ENCODE data around the gene EPHA3.

Gene EPHA3

DNA sequence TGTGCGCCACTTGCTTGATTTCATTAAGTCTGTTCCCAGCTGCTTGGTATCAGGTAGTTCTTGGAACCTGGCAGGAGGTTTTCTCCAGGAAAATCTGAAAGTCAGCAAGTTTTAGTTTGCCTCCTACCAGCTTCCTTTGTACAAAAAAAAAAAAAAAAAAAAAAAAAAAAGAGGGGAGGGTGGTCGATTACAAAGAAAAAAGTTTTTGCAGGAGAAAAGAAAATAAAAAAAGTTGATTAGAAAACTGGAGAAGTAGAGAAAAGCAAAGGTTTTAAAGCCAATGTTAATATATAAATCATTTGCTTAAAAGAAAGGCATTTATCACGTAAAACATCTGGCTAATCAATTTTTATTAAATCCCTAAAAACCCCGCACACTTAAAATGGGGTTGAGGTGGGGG is 5.9 kb downstream of the EPHA3 start:
- H3K4me3 ChIP-seq (ENCODE audit: low read length, poor library complexity, severe bottlenecking): no peak overlapping the region
- TF ChIP-seq, protein P1, sequence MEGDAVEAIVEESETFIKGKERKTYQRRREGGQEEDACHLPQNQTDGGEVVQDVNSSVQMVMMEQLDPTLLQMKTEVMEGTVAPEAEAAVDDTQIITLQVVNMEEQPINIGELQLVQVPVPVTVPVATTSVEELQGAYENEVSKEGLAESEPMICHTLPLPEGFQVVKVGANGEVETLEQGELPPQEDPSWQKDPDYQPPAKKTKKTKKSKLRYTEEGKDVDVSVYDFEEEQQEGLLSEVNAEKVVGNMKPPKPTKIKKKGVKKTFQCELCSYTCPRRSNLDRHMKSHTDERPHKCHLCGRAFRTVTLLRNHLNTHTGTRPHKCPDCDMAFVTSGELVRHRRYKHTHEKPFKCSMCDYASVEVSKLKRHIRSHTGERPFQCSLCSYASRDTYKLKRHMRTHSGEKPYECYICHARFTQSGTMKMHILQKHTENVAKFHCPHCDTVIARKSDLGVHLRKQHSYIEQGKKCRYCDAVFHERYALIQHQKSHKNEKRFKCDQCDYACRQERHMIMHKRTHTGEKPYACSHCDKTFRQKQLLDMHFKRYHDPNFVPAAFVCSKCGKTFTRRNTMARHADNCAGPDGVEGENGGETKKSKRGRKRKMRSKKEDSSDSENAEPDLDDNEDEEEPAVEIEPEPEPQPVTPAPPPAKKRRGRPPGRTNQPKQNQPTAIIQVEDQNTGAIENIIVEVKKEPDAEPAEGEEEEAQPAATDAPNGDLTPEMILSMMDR (conservative IDR thresholded peaks at IDR 0.05; ENCODE audit: low read length): no peak
- TF ChIP-seq EZH2phosphoT487 (IDR thresholded peaks at IDR 0.05; ENCODE audit: borderline replicate concordance): no peak
- no peaks in the 10 kb centered on the region for H3K36me3 ChIP-seq (ENCODE audit: insufficient read depth, low read length)
- H3K9ac ChIP-seq (ENCODE audit: low read depth, low read length, poor library complexity, severe bottlenecking): no peak overlapping the region
- H3K79me2 ChIP-seq (ENCODE audit: insufficient read depth, low read length): no peaks in the 10 kb centered on the region
- no peaks in the 10 kb centered on the region for H4K20me1 ChIP-seq (ENCODE audit: insufficient read depth, low read length, poor library complexity, severe bottlenecking)
- no peaks in the 10 kb centered on the region for H3K9me2 ChIP-seq (replicated peaks; ENCODE audit: low read depth, low read length)
- H3K27me3 ChIP-seq (ENCODE audit: insufficient read depth, low read length, poor library complexity, severe bottlenecking): no peaks in the 10 kb centered on the region
- H3K4me2 ChIP-seq (ENCODE audit: low read depth, low read length, poor library complexity, severe bottlenecking): no peak overlapping the region
- no peaks in the 10 kb centered on the region for H3K4me1 ChIP-seq (ENCODE audit: insufficient read depth, low read length, poor library complexity, severe bottlenecking)
- no peaks in the 10 kb centered on the region for H3K9me3 ChIP-seq (ENCODE audit: insufficient read depth, low read depth, low read length)
- H3F3A ChIP-seq (ENCODE audit: low read depth): no peaks in the 10 kb centered on the region
- no peak overlapping the region for H2AFZ ChIP-seq (ENCODE audit: low read length)

DNA sequence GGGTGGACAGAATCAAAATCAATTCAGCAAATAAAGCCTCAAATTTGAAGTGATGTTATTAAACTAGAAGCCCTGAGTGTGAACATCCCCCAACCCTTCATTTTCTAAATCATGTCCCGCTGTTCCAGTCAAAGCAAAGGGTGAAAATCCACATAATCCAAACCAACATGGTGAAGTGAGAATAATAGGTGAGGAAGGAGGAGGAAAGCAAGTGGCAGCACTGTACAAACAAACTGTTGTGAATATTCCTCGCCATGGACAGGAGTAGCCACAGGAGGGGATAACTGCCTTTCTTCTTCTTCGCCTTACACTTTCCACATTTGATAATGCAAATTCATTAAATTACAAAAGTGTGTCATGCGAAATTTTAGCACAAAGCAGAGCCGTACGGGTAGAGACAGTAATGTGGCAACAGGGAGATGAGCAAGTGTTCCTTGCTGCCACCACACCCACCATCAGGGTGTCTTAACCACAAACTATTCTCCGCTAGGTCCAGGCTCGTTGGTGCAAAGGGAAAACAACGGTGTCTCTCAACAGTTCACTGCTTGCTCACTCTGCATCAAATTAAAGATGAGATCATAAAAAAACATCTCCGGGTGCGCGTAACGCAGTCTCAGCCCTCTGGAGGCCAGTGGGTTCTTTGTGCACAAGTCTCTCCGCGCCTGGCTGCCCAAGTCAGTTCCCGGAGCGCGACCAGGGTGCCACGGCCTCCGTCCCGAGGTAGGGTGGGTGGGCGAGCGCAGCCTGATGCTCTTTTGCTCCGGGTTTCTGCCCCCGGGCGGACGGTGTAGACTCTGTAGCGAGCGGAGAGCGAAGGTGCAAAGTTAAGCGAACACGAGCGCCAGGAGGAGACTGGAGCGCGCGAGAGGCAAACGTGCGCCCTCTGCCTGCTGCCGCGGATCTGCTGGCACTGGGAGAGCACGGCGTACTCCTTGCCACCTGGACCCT is 6.7 kb downstream of the EPHA3 start:
- Histone ChIP-seq H4K20me1 (ENCODE audit: insufficient read depth, low read length, poor library complexity, severe bottlenecking) (no peaks in the 10 kb centered on the region), H3K9ac (ENCODE audit: low read depth, low read length, poor library complexity, severe bottlenecking) (no peak overlapping the region), H3K27me3 (ENCODE audit: insufficient read depth, low read length, poor library complexity, severe bottlenecking) (no peaks in the 10 kb centered on the region), H3K79me2 (ENCODE audit: insufficient read depth, low read length) (no peaks in the 10 kb centered on the region), H3K9me2 (replicated peaks; ENCODE audit: low read depth, low read length) (no peaks in the 10 kb centered on the region), H3K4me3 (ENCODE audit: low read length, poor library complexity, severe bottlenecking) (no peak overlapping the region), H3K4me1 (ENCODE audit: insufficient read depth, low read length, poor library complexity, severe bottlenecking) (no peaks in the 10 kb centered on the region), H2AFZ (ENCODE audit: low read length) (no peak overlapping the region), H3K36me3 (ENCODE audit: insufficient read depth, low read length) (no peaks in the 10 kb centered on the region), H3K4me2 (ENCODE audit: low read depth, low read length, poor library complexity, severe bottlenecking) (no peak overlapping the region), H3K9me3 (ENCODE audit: insufficient read depth, low read depth, low read length) (no peaks in the 10 kb centered on the region), H3F3A (ENCODE audit: low read depth) (no peaks in the 10 kb centered on the region)
- TF ChIP-seq, protein P1 (conservative IDR thresholded peaks at IDR 0.05; ENCODE audit: low read length): no peak
- TF ChIP-seq EZH2phosphoT487 (IDR thresholded peaks at IDR 0.05; ENCODE audit: borderline replicate concordance): no peak

DNA sequence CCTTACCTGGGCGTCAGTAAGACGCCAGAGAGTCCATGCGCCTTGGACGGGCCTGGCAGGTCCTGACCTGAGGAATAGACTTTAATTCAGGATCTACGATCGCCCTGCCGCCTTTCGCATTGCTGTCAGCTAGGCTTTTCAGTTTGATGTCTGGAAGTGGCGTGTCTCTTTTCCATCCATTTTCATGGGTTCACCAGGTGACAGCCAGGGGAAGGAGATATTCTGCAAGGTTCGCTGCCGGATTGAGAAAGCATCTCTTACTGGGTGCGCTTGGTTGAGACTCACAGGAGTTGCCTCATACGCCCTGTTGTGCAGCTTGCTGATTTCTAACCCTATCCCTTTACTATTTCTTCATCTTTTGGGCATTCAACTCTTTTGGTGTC is 7.4 kb downstream of the EPHA3 start:
- no peaks in the 10 kb centered on the region for H3K9me2 ChIP-seq (replicated peaks; ENCODE audit: low read depth, low read length)
- TF ChIP-seq, protein P1 (conservative IDR thresholded peaks at IDR 0.05; ENCODE audit: low read length): no peak
- TF ChIP-seq EZH2phosphoT487 (IDR thresholded peaks at IDR 0.05; ENCODE audit: borderline replicate concordance): no peak
- no peaks in the 10 kb centered on the region for H3K36me3 ChIP-seq (ENCODE audit: insufficient read depth, low read length)
- H3K9me3 ChIP-seq (ENCODE audit: insufficient read depth, low read depth, low read length): no peaks in the 10 kb centered on the region
- H3K4me2 ChIP-seq (ENCODE audit: low read depth, low read length, poor library complexity, severe bottlenecking): no peak overlapping the region
- H3K4me3 ChIP-seq (ENCODE audit: low read length, poor library complexity, severe bottlenecking): no peak overlapping the region
- H2AFZ ChIP-seq (ENCODE audit: low read length): no peak overlapping the region
- H4K20me1 ChIP-seq (ENCODE audit: insufficient read depth, low read length, poor library complexity, severe bottlenecking): no peaks in the 10 kb centered on the region
- no peaks in the 10 kb centered on the region for H3K4me1 ChIP-seq (ENCODE audit: insufficient read depth, low read length, poor library complexity, severe bottlenecking)
- no peaks in the 10 kb centered on the region for H3K79me2 ChIP-seq (ENCODE audit: insufficient read depth, low read length)
- no peak overlapping the region for H3K9ac ChIP-seq (ENCODE audit: low read depth, low read length, poor library complexity, severe bottlenecking)
- no peaks in the 10 kb centered on the region for H3F3A ChIP-seq (ENCODE audit: low read depth)
- H3K27me3 ChIP-seq (ENCODE audit: insufficient read depth, low read length, poor library complexity, severe bottlenecking): no peaks in the 10 kb centered on the region
